OCI-LY7 (cell line): ENCODE data around the gene NAA25. TPM values are rescaled to one million over a fixed set of nuclear protein-coding genes. Genes with fewer than 3 reads are reported as not detected.

Experiments used
- BruUV-seq: library from RNA; stranded (reverse); fragments of 400-500 nt; replicated peaks from 2 replicates; lab custom pipeline; 2021; lab: Mats Ljungman, UMichigan
- CTCF ChIA-PET: fragments of 300-600 bp; sonication (Branson Sonifier 250); formaldehyde crosslinking; loops from one replicate; lab custom pipeline; 2022; ENCODE audit warnings: antibody characterized with exemption; ENCODE audit not compliant: unreplicated experiment; lab: Charles Lee
- POLR2A ChIA-PET: fragments of 300-600 bp; sonication (Branson Sonifier 250); formaldehyde crosslinking; loops from one replicate; lab custom pipeline; 2022; ENCODE audit warnings: antibody characterized with exemption; lab: Charles Lee
- DNase-seq: peaks from one replicate; pipeline ENCODE4 v3.0.0-alpha.2; 2015; ENCODE audit warnings: low spot score
- H2AFZ ChIP-seq: fragments of 200-600 bp; sonication (generic), shearing (Covaris generic); 2 replicates; pipeline ENCODE4 v1.6.1; 2014; ENCODE audit warnings: mild to moderate bottlenecking, antibody characterized with exemption, low read length, moderate library complexity
- H3K27ac ChIP-seq: fragments of 200-600 bp; sonication (generic); 2 replicates; pipeline ENCODE4 v1.5.1; 2014; ENCODE audit warnings: mixed run types, low read depth, mild to moderate bottlenecking, moderate library complexity, low read length, inconsistent platforms; ENCODE audit not compliant: poor library complexity, severe bottlenecking
- H3K36me3 ChIP-seq: fragments of 200-600 bp; sonication (generic); 2 replicates; pipeline ENCODE4 v1.6.1; 2014; ENCODE audit warnings: mild to moderate bottlenecking, antibody characterized with exemption, low read length, moderate library complexity, mixed read lengths; ENCODE audit not compliant: insufficient read depth
- H3K4me1 ChIP-seq: fragments of 200-600 bp; sonication (generic); 2 replicates; pipeline ENCODE4 v1.5.1; 2014; ENCODE audit warnings: mild to moderate bottlenecking, low read length; ENCODE audit not compliant: insufficient read depth, poor library complexity, severe bottlenecking
- H3K4me2 ChIP-seq: fragments of 200-600 bp; sonication (generic); 2 replicates; pipeline ENCODE4 v1.6.1; 2014; ENCODE audit warnings: mild to moderate bottlenecking, low read length
- H3K4me3 ChIP-seq: fragments of 200-600 bp; sonication (generic); 2 replicates; pipeline ENCODE4 v1.5.1; 2014; ENCODE audit warnings: mild to moderate bottlenecking, low read depth, low read length; ENCODE audit not compliant: poor library complexity, severe bottlenecking
- H3K79me2 ChIP-seq: fragments of 200-600 bp; sonication (generic); 2 replicates; pipeline ENCODE4 v1.6.1; 2016; ENCODE audit warnings: low read depth, mild to moderate bottlenecking, low read length, moderate library complexity, mixed read lengths; ENCODE audit not compliant: insufficient read depth
- H3K9me2 ChIP-seq: fragments of 200-600 bp; sonication (generic); 2 replicates; pipeline ENCODE4 v1.6.1; 2016; ENCODE audit warnings: mild to moderate bottlenecking, low read length, mixed read lengths; ENCODE audit not compliant: insufficient read depth
- H3K9me3 ChIP-seq: fragments of 200-600 bp; sonication (generic); 2 replicates; pipeline ENCODE4 v1.6.1; 2014; ENCODE audit warnings: mild to moderate bottlenecking, mixed run types, low read length, mixed read lengths
- H4K20me1 ChIP-seq: fragments of 200-600 bp; sonication (generic); 2 replicates; pipeline ENCODE4 v1.6.1; 2014; ENCODE audit warnings: mild to moderate bottlenecking, antibody characterized with exemption, low read length, moderate library complexity, mixed read lengths; ENCODE audit not compliant: insufficient read depth
- EZH2phosphoT487 ChIP-seq: fragments of 200-600 bp; sonication (generic); IDR thresholded peaks from 2 replicates; pipeline ENCODE4 v1.6.1; 2018; ENCODE audit warnings: low read depth, borderline replicate concordance, mild to moderate bottlenecking, mixed run types, antibody characterized with exemption, low read length, moderate library complexity, mixed read lengths
- intact Hi-C: fragments of 100-400 bp; cut with micrococcal nuclease; formaldehyde crosslinking; loops from one replicate; pipeline ENCODE4 v1.10.0; 2022; ENCODE audit not compliant: unreplicated experiment
- total RNA-seq, 2 experiments: library from RNA; depleted of rRNA in 1 of 2; stranded (reverse); fragments of >200 nt in 1 of 2; shearing (Covaris generic) in 1 of 2; gene quantifications; 2 replicates each; pipeline ENCODE4 v1.2.3, GENCODE V29; 2014 to 2022
- TF ChIP-seq, protein P1 (sequence below): fragments of 200-600 bp; sonication (generic); conservative IDR thresholded peaks from 2 replicates; pipeline ENCODE4 v1.5.1; 2014; ENCODE audit warnings: mild to moderate bottlenecking, antibody characterized with exemption, low read length, moderate library complexity, mixed read lengths

The NAA25 gene
- total RNA-seq, 2 experiments from 2014 or later = 27.4 to 50.3 TPM

DNA sequence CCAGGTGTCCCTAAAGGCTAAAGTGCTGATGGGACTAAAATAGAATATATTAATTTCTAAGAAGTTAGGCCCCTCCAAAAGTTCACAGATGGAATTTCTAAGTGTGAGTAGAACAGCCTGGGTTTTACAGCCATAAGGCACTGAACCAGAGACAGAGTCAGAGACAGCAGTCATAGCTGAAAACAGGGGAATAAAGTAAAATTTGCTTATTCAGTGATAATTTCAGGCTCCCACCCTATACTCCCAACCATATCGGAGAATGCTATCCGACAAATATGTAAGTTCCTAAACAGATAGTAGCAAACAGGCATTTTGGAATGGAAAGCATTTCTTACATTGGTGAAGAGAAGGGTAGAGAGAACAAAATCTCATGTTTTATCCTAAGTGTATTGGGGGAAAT, 45.3 kb downstream of the NAA25 start:
- Histone ChIP-seq H2AFZ (no peak overlapping the region), H3K4me2 (no peak overlapping the region), H3K4me1 (no peaks in the 10 kb centered on the region), H3K79me2 (no peaks in the 10 kb centered on the region), H4K20me1 (no peaks in the 10 kb centered on the region), H3K9me2 (no peaks in the 10 kb centered on the region), H3K36me3 (peaks cover 95% of the 10 kb centered on the region), H3K9me3 (no peaks in the 10 kb centered on the region), H3K27ac (no peak overlapping the region), H3K4me3 (no peak overlapping the region)
- CTCF ChIA-PET = no interaction called here
- intact Hi-C loops = no loop called here
- no peak for TF ChIP-seq EZH2phosphoT487
- TF ChIP-seq, protein P1, sequence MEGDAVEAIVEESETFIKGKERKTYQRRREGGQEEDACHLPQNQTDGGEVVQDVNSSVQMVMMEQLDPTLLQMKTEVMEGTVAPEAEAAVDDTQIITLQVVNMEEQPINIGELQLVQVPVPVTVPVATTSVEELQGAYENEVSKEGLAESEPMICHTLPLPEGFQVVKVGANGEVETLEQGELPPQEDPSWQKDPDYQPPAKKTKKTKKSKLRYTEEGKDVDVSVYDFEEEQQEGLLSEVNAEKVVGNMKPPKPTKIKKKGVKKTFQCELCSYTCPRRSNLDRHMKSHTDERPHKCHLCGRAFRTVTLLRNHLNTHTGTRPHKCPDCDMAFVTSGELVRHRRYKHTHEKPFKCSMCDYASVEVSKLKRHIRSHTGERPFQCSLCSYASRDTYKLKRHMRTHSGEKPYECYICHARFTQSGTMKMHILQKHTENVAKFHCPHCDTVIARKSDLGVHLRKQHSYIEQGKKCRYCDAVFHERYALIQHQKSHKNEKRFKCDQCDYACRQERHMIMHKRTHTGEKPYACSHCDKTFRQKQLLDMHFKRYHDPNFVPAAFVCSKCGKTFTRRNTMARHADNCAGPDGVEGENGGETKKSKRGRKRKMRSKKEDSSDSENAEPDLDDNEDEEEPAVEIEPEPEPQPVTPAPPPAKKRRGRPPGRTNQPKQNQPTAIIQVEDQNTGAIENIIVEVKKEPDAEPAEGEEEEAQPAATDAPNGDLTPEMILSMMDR = no peak
- DNase-seq = no peak
- no TSS peak for BruUV-seq
- POLR2A ChIA-PET = no interaction called here

DNA sequence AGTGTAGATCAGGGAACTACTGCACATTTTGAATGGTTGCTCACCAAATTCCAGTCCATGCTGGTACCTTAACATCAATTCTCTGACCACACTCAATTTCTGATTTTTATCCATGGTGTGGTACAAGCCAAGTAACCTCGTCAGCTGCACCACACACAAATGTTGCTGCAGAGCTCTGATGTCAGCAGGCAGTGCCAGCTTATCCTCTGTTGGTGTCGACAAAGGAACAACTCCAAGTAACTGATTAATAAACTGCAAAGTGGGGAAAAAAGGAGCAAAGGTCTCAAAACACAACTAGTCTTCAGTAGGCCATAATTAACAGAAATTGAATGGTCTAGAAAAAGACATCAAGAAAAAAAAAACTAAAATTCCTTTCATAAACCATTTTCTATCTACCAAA, 47.4 kb downstream of the NAA25 start:
- H2AFZ ChIP-seq = no peak overlapping the region
- H3K79me2 ChIP-seq = no peaks in the 10 kb centered on the region
- TF ChIP-seq, protein P1 = no peak
- no peak for TF ChIP-seq EZH2phosphoT487
- intact Hi-C loops = no loop called here
- H3K9me2 ChIP-seq = no peaks in the 10 kb centered on the region
- H3K4me2 ChIP-seq = no peak overlapping the region
- H3K27ac ChIP-seq = no peak overlapping the region
- no peak overlapping the region for H3K4me3 ChIP-seq
- ChIA-PET CTCF (interaction anchor here (0.9 kb wide), 1 partner anchor 9 kb away, joined by 3 read pairs; no protein-coding TSS in a partner anchor), POLR2A (no interaction called here)
- no peaks in the 10 kb centered on the region for H3K9me3 ChIP-seq
- peaks cover 92% of the 10 kb centered on the region for H3K36me3 ChIP-seq
- BruUV-seq = no TSS peak
- H4K20me1 ChIP-seq = no peaks in the 10 kb centered on the region
- H3K4me1 ChIP-seq = no peaks in the 10 kb centered on the region
- no peak for DNase-seq

DNA sequence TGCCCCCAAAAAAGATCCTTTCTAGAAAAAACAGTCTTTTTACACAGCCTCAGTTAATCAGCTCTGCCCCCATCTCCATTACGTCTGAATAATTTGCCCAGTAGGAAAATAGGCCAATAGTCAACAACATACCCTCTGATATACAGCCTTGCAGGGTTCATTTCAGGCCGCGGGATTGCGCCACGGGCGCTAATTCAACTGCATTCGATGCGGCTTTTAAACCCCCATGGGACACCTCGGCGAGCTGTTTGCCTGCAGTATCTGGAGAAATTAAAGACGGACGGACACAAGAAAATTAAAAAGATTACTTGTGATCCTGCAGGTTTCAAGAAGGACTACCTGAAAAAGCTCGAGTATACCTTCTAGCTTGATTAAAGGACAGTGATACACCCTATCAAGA, 59.2 kb downstream of the NAA25 start:
- CTCF ChIA-PET = no interaction called here
- no TSS peak for BruUV-seq
- Histone ChIP-seq H3K4me1 (no peaks in the 10 kb centered on the region), H3K27ac (no peak overlapping the region), H3K4me2 (no peak overlapping the region), H3K9me3 (no peaks in the 10 kb centered on the region), H3K79me2 (no peaks in the 10 kb centered on the region), H3K36me3 (peaks cover 100% of the 10 kb centered on the region), H4K20me1 (no peaks in the 10 kb centered on the region), H3K9me2 (no peaks in the 10 kb centered on the region), H3K4me3 (no peak overlapping the region), H2AFZ (no peak overlapping the region)
- POLR2A ChIA-PET = interaction anchor here (0.6 to 0.7 kb wide), 2 partner anchors 16 to 28 kb away, joined by 3 to 4 read pairs; no protein-coding TSS in a partner anchor
- TF ChIP-seq, protein P1 = no peak
- TF ChIP-seq EZH2phosphoT487 = no peak
- DNase-seq = no peak
- intact Hi-C loops = no loop called here
